ENCODE results near the gene CRB2.

DNA sequence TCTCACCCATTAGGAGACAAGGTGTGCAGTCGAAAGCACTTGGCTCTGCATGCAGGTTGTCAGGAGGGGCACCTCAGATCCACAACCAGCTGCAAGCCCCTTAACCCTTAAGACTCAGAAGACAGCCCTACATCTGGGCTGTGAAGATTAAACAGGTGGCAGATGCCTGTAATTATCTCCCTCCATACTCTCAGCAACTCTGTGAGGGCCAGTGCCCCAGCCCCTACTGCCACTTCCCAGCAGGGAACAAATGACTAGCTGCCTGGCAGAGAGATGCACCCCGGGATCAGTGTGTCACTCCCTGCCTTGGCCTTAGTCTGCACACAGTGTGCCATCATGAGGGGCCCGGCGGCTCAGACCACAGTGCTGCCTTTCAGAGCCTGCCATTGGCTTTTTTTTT lies 42.0 kb downstream of the CRB2 start:
- TF ChIP-seq EZH2 (IDR thresholded peaks at IDR 0.05; ENCODE audit: borderline replicate concordance, low read depth, low read length, severe bottlenecking) = no peak
- TF ChIP-seq, protein P1, sequence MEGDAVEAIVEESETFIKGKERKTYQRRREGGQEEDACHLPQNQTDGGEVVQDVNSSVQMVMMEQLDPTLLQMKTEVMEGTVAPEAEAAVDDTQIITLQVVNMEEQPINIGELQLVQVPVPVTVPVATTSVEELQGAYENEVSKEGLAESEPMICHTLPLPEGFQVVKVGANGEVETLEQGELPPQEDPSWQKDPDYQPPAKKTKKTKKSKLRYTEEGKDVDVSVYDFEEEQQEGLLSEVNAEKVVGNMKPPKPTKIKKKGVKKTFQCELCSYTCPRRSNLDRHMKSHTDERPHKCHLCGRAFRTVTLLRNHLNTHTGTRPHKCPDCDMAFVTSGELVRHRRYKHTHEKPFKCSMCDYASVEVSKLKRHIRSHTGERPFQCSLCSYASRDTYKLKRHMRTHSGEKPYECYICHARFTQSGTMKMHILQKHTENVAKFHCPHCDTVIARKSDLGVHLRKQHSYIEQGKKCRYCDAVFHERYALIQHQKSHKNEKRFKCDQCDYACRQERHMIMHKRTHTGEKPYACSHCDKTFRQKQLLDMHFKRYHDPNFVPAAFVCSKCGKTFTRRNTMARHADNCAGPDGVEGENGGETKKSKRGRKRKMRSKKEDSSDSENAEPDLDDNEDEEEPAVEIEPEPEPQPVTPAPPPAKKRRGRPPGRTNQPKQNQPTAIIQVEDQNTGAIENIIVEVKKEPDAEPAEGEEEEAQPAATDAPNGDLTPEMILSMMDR (IDR thresholded peaks at IDR 0.05; ENCODE audit: borderline replicate concordance, extremely low read depth, low read length, poor library complexity, severe bottlenecking) = no peak
